ENCODE measurements around the gene ZC3H6. TPM values are rescaled to one million over a fixed set of nuclear protein-coding genes. Genes with fewer than 3 reads are reported as not detected.

Gene ZC3H6
- total and polyA plus RNA-seq, 2 of the 13 experiments (the other 11 are each of a cell fraction or from before 2014, with no cell fraction given): 0.71 to 0.93 TPM

DNA sequence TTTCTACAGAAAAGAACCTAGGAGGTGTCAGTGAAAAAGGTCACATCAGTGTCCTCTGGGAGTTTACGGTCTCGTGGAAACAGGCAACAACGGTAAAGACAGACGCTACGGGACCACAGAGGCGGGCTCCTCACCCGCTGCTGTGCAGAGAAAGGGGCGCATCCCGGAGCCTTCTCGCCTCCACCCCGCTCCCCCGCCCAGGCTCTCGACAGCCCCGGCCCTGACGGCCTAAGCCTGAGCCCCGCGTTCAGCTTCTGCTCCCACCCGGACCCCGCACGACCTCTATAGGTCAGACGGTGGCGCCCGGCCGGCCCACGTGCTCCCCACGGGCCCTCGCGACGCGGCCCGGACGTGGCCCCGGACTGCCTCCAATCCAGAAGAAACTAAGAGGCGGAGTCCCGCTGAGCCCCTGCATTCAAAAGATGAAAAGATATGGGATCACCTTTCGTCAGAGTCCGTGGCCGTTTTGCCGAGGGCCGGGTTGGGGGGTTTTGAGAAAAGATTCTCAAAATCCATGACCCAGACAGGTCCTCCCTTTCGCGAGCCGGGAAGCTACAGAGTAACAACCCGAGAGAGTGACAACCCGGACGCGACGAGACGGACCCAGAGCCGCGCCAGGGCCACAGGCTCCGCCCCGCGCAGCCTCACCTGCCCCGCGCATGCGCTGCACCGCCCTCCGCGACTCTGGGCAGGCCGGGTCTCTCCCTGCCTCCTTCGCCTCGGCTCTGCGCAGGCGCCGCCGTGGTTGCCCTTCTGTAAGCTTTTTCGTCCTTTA lies 20.7 kb upstream of the ZC3H6 start, which contains the start of gene ZC3H8 (continued):
- TF ChIP-seq ZNF101 (CRISPR knock-in tag; IDR thresholded peaks at IDR 0.05; ENCODE audit: borderline replicate concordance, low read depth) (0 out of 2 replicates have a peak, but pooled peaks have one; percentile 43), IRF2 (CRISPR knock-in tag; IDR thresholded peaks at IDR 0.05) (peak; percentile 60; the same call in 1 of the 2 replicates), MTF1 (CRISPR knock-in tag; IDR thresholded peaks at IDR 0.05) (peak; percentile 91), ZSCAN29 (CRISPR knock-in tag; conservative IDR thresholded peaks at IDR 0.05) (peak; percentile 84), YEATS2 (CRISPR knock-in tag; IDR thresholded peaks at IDR 0.05; ENCODE audit: borderline replicate concordance) (peak; percentile 75; the same call in 1 of the 2 replicates), E2F2 (CRISPR knock-in tag; IDR thresholded peaks at IDR 0.05; ENCODE audit: borderline replicate concordance) (0 out of 2 replicates have a peak, but pooled peaks have one; percentile 78), ZNF10 (CRISPR knock-in tag; IDR thresholded peaks at IDR 0.05; ENCODE audit: borderline replicate concordance, low read depth) (no peak), ZNF318 (CRISPR knock-in tag; IDR thresholded peaks at IDR 0.05) (peak; percentile 90), SP2 (CRISPR knock-in tag; IDR thresholded peaks at IDR 0.05) (no peak)
- TF ChIP-seq, protein P1, sequence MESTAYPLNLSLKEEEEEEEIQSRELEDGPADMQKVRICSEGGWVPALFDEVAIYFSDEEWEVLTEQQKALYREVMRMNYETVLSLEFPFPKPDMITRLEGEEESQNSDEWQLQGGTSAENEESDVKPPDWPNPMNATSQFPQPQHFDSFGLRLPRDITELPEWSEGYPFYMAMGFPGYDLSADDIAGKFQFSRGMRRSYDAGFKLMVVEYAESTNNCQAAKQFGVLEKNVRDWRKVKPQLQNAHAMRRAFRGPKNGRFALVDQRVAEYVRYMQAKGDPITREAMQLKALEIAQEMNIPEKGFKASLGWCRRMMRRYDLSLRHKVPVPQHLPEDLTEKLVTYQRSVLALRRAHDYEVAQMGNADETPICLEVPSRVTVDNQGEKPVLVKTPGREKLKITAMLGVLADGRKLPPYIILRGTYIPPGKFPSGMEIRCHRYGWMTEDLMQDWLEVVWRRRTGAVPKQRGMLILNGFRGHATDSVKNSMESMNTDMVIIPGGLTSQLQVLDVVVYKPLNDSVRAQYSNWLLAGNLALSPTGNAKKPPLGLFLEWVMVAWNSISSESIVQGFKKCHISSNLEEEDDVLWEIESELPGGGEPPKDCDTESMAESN (CRISPR knock-in tag; conservative IDR thresholded peaks at IDR 0.05): peak; percentile 85
- TF ChIP-seq, protein P2, sequence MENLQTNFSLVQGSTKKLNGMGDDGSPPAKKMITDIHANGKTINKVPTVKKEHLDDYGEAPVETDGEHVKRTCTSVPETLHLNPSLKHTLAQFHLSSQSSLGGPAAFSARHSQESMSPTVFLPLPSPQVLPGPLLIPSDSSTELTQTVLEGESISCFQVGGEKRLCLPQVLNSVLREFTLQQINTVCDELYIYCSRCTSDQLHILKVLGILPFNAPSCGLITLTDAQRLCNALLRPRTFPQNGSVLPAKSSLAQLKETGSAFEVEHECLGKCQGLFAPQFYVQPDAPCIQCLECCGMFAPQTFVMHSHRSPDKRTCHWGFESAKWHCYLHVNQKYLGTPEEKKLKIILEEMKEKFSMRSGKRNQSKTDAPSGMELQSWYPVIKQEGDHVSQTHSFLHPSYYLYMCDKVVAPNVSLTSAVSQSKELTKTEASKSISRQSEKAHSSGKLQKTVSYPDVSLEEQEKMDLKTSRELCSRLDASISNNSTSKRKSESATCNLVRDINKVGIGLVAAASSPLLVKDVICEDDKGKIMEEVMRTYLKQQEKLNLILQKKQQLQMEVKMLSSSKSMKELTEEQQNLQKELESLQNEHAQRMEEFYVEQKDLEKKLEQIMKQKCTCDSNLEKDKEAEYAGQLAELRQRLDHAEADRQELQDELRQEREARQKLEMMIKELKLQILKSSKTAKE (CRISPR knock-in tag; IDR thresholded peaks at IDR 0.05; ENCODE audit: borderline replicate concordance): peak; percentile 30; the same call in 1 of the 2 replicates
